CD4-positive, CD25-positive, alpha-beta regulatory T cell (primary cell): Measurements from ENCODE around the gene CR2. TPM values are rescaled to one million over a fixed set of nuclear protein-coding genes. Genes with fewer than 3 reads are reported as not detected.

Experiments
- ATAC-seq, 2 donors: fragments of 150-1000 bp; cut with Tn5 transposase; one replicate each; pipeline ENCODE4 v1.10.0; 2021; ENCODE audit warnings: low read depth in 2 of 2, moderate number of reproducible peaks in 2 of 2, moderate library complexity in 1 of 2
- DNase-seq, 3 donors: peaks; one replicate each; pipeline versions ENCODE4 v3.0.0 to v3.0.0-alpha.2; 2012 to 2022; ENCODE audit warnings: mixed read lengths in 1 of 3
- H3K27ac ChIP-seq: one replicate; pipeline ENCODE4 v1.7.0; 2013; ENCODE audit warnings: mild to moderate bottlenecking, low read length; ENCODE audit not compliant: insufficient read depth, poor library complexity, severe bottlenecking
- H3K27me3 ChIP-seq: one replicate; pipeline ENCODE4 v1.7.0; 2013; ENCODE audit warnings: low read length; ENCODE audit not compliant: control insufficient read depth, insufficient read depth
- H3K36me3 ChIP-seq: one replicate; pipeline ENCODE4 v1.7.0; 2013; ENCODE audit warnings: mild to moderate bottlenecking, low read length, moderate library complexity; ENCODE audit not compliant: control insufficient read depth, insufficient read depth
- H3K4me1 ChIP-seq: 2 replicates; pipeline ENCODE4 v1.7.0; 2013; ENCODE audit warnings: mild to moderate bottlenecking, low read length; ENCODE audit not compliant: insufficient read depth, control insufficient read depth, poor library complexity, severe bottlenecking
- H3K4me3 ChIP-seq: one replicate; pipeline ENCODE4 v1.7.0; 2013; ENCODE audit warnings: low read depth, mild to moderate bottlenecking, low read length, moderate library complexity
- H3K9me3 ChIP-seq, 2 experiments: 1 replicate in 1 of 2; 2 replicates in 1 of 2; pipeline ENCODE4 v1.7.0; 2013; ENCODE audit warnings: low read length in 2 of 2, mild to moderate bottlenecking in 1 of 2, moderate library complexity in 1 of 2; ENCODE audit not compliant: control insufficient read depth in 2 of 2
- H3K27ac Mint-ChIP-seq, 3 donors: one replicate each; pipeline ENCODE4 v1.8.0; 2020 to 2022; ENCODE audit warnings: mild to moderate bottlenecking in 3 of 3, mixed read lengths in 3 of 3, moderate library complexity in 2 of 3
- H3K27me3 Mint-ChIP-seq: one replicate; pipeline ENCODE4 v1.8.0; 2022; ENCODE audit warnings: mild to moderate bottlenecking, mixed read lengths
- H3K36me3 Mint-ChIP-seq: one replicate; pipeline ENCODE4 v1.8.0; 2020; ENCODE audit warnings: mixed read lengths
- H3K4me1 Mint-ChIP-seq, 4 donors: one replicate each; pipeline ENCODE4 v1.8.0; 2020 to 2022; ENCODE audit warnings: mixed read lengths in 4 of 4, mild to moderate bottlenecking in 1 of 4
- H3K4me3 Mint-ChIP-seq, 4 donors: one replicate each; pipeline ENCODE4 v1.8.0; 2020 to 2022; ENCODE audit warnings: mild to moderate bottlenecking in 4 of 4, mixed read lengths in 4 of 4, moderate library complexity in 3 of 4
- H3K9me3 Mint-ChIP-seq, 7 donors: one replicate each; pipeline ENCODE4 v1.8.0; 2020 to 2022; ENCODE audit warnings: mixed read lengths in 7 of 7, mild to moderate bottlenecking in 3 of 7, moderate library complexity in 2 of 7
- polyA plus RNA-seq, 4 donors: library from polyadenylated mRNA; unstranded; fragments of 300-500 nt; fragmentation: Illumina TruSeq; gene quantifications; one replicate each; pipeline ENCODE4 v1.2.3, GENCODE V29; 2021
- total RNA-seq: library from RNA; stranded (reverse); gene quantifications from one replicate; pipeline ENCODE4 v1.2.3, GENCODE V29; 2022

Gene CR2
- total and polyA plus RNA-seq, 5 donors from 2014 or later = 0.22 to 0.69 (median 0.29) TPM; not detected in 1

GRCh38 chr1:207497941-207498340 is 43.8 kb downstream of the CR2 start:
- Mint-ChIP-seq H3K9me3 (no peaks in the 10 kb centered on the region), H3K4me1 (peaks cover 0 to 6% (median 2%) of the 10 kb centered on the region in 4 donors), H3K4me3 (no peak overlapping the region), H3K27ac (no peak overlapping the region), H3K27me3 (peaks cover 21% of the 10 kb centered on the region), H3K36me3 (no peaks in the 10 kb centered on the region)
- Histone ChIP-seq H3K4me1 (no peaks in the 10 kb centered on the region), H3K9me3 (no peaks in the 10 kb centered on the region), H3K27me3 (peaks cover 37% of the 10 kb centered on the region), H3K36me3 (no peaks in the 10 kb centered on the region), H3K27ac (no peak overlapping the region), H3K4me3 (no peak overlapping the region)
- no peak for ATAC-seq
- no peak for DNase-seq

DNA sequence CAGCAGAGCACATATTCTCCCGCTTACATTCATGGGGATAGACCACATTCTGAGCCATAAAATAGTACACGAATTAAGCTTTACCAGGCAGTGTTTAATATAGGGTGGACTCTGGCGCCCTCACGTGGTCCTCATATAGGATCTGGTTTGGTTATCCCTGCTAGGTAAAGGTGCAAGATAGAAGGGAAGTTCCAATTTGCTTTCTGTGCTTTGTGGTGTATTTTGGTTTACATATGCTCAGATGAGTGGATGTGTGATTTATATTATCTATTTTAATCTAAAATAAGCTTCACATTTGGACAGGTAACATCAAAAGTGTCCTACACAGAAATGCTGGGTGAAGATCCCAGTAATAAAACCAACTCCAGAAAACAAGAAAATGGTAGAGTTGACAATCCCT is 45.4 kb downstream of the CR2 start:
- Histone ChIP-seq H3K4me3 (no peak overlapping the region), H3K4me1 (no peaks in the 10 kb centered on the region), H3K36me3 (no peaks in the 10 kb centered on the region), H3K27me3 (peaks cover 34% of the 10 kb centered on the region), H3K27ac (no peak overlapping the region), H3K9me3 (no peaks in the 10 kb centered on the region)
- Mint-ChIP-seq H3K27me3 (peaks cover 27% of the 10 kb centered on the region), H3K36me3 (no peaks in the 10 kb centered on the region), H3K4me1 (peaks cover 0 to 6% (median 2%) of the 10 kb centered on the region in 4 donors), H3K9me3 (no peaks in the 10 kb centered on the region), H3K27ac (no peak overlapping the region), H3K4me3 (no peak overlapping the region)
- DNase-seq (peak; percentile 34 to 80 (median 54)), ATAC-seq (peak; percentile 60 to 71)

DNA sequence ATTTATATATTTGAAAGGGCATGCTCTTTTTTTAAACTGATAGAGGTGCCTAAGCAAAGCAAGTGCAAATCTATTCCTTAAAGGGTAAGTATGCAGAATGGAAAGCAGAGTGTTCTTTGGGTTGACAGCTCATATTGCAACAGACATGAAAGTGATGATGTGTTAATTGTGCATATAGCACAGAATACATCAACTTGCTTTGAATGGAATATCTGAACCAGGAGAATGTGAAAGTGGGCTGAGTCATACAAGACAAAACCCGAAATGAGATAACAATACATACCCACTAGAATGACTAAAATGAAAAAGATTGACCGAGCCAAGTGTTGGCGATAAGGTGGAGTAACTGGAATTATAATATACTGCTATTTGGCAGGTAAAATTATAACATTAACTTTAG is 46.2 kb downstream of the CR2 start:
- H3K36me3 ChIP-seq = no peaks in the 10 kb centered on the region

DNA sequence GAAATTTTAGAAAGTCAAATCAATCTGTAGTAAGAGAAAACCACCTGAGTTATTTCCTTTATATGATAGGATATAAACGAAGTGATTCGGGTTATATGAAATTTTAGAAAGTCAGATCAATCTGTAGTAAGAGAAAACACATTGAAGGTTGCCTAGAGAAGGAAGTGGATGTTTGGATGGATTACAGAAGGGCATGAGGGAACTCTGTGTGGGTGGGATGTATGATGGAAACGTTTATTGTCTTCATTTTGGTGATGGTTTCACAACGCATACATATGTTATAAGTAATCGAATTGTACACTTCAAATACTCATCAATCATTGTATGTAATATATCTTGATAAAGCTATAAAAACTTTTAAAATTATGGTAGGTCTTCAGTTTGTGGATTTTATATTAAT is 46.9 kb downstream of the CR2 start:
- H3K27me3 Mint-ChIP-seq = peaks cover 22% of the 10 kb centered on the region
- H3K36me3 ChIP-seq = no peaks in the 10 kb centered on the region
- no peaks in the 10 kb centered on the region for H3K9me3 Mint-ChIP-seq
- H3K4me3 Mint-ChIP-seq = no peak overlapping the region
- peaks cover 0 to 4% (median 2%) of the 10 kb centered on the region in 4 donors for H3K4me1 Mint-ChIP-seq
- no peak overlapping the region for H3K27ac ChIP-seq
- no peak overlapping the region for H3K4me3 ChIP-seq
- H3K36me3 Mint-ChIP-seq = no peaks in the 10 kb centered on the region
- H3K4me1 ChIP-seq = no peaks in the 10 kb centered on the region
- H3K27ac Mint-ChIP-seq = no peak overlapping the region
- peaks cover 29% of the 10 kb centered on the region for H3K27me3 ChIP-seq
- no peak for DNase-seq
- ATAC-seq = no peak
- no peaks in the 10 kb centered on the region for H3K9me3 ChIP-seq

More for the DNA sequence above, 46.2 kb downstream of the CR2 start:
- no peaks in the 10 kb centered on the region for H3K9me3 ChIP-seq
- no peak overlapping the region for H3K4me3 ChIP-seq
- H3K27ac Mint-ChIP-seq = no peak overlapping the region
- peaks cover 27% of the 10 kb centered on the region for H3K27me3 Mint-ChIP-seq
- H3K27me3 ChIP-seq = peaks cover 33% of the 10 kb centered on the region
- no peaks in the 10 kb centered on the region for H3K36me3 Mint-ChIP-seq
- no peak for ATAC-seq
- no peaks in the 10 kb centered on the region for H3K9me3 Mint-ChIP-seq
- H3K4me3 Mint-ChIP-seq = no peak overlapping the region
- no peak overlapping the region for H3K27ac ChIP-seq
- DNase-seq = no peak
- no peaks in the 10 kb centered on the region for H3K4me1 ChIP-seq
- H3K4me1 Mint-ChIP-seq = peaks cover 0 to 6% (median 2%) of the 10 kb centered on the region in 4 donors

DNA sequence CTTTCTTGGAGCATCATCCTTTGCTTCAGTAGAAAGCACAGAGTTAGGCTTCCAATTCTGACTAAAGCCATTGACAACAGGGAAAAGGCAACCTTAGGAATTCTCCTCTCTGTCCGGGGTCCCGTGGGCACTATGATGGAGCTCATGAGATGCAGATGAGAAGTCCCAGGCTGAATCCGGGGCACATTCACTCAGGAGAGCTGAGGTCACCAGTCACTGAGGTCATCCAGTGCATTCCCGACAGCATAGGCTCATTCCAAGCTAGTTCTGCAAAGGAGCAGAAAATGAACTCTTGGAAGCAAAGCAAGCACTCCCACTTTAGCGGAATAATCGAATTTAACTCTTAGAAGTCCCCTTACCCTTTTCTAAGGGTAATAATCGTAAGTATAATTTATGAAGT is 48.6 kb downstream of the CR2 start:
- H3K4me3 Mint-ChIP-seq = no peak overlapping the region
- Histone ChIP-seq H3K27me3 (peaks cover 26% of the 10 kb centered on the region), H3K36me3 (no peaks in the 10 kb centered on the region), H3K4me3 (no peak overlapping the region), H3K9me3 (no peaks in the 10 kb centered on the region), H3K4me1 (no peaks in the 10 kb centered on the region), H3K27ac (no peak overlapping the region)
- peaks cover 15% of the 10 kb centered on the region for H3K27me3 Mint-ChIP-seq
- peaks cover 0 to 3% (median 0%) of the 10 kb centered on the region in 4 donors for H3K4me1 Mint-ChIP-seq
- H3K27ac Mint-ChIP-seq = no peak overlapping the region
- no peaks in the 10 kb centered on the region for H3K9me3 Mint-ChIP-seq
- H3K36me3 Mint-ChIP-seq = no peaks in the 10 kb centered on the region
- ATAC-seq (no peak), DNase-seq (no peak)

DNA sequence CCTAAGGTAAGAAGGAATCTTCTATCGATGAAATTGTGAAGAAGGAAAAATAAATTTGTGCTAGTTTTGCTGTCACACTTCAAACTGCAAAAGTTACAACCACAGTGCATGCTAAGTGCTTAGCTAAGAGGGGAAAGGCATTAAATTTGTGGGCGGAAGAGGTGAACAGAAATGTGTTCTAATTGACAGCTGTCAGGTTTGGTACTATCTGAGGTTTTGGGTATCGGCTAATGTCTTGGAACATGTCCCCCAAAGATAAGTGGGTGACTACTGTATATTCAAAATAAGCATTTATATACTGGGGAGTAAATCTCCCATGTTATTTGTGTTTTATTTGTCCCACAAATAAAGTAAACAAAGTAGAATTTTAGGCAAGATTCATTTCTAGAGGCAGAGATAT is 49.8 kb downstream of the CR2 start:
- no peak overlapping the region for H3K4me3 Mint-ChIP-seq
- no peak overlapping the region for H3K27ac Mint-ChIP-seq
- H3K27me3 Mint-ChIP-seq = peaks cover 23% of the 10 kb centered on the region
- Histone ChIP-seq H3K9me3 (no peaks in the 10 kb centered on the region), H3K27ac (no peak overlapping the region), H3K36me3 (no peaks in the 10 kb centered on the region), H3K4me3 (no peak overlapping the region), H3K27me3 (peaks cover 21% of the 10 kb centered on the region), H3K4me1 (no peaks in the 10 kb centered on the region)
- no peaks in the 10 kb centered on the region for H3K36me3 Mint-ChIP-seq
- peaks cover 0 to 3% (median 0%) of the 10 kb centered on the region in 4 donors for H3K4me1 Mint-ChIP-seq
- DNase-seq (no peak), ATAC-seq (no peak)
- no peaks in the 10 kb centered on the region for H3K9me3 Mint-ChIP-seq

DNA sequence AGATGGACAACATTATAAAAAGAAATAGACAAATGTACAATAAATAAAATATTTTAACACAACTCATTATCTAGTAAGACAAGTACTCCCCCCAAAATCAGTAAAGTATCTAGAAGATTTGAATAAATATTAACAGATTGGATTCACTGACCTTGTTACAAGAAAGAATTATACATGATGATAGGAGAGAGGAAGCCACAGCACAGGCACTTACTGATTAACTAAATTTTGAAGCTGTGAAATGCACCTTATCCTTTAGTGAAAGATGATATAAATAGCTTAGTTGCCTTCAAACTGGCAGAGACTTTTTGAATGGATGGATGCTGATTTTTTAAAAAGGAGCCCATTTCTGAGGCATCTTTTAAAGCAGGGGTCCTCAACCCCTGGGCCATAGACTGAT is 50.3 kb downstream of the CR2 start:
- H3K36me3 ChIP-seq = no peaks in the 10 kb centered on the region
- Mint-ChIP-seq H3K36me3 (no peaks in the 10 kb centered on the region), H3K27ac (no peak overlapping the region), H3K9me3 (no peaks in the 10 kb centered on the region), H3K27me3 (peaks cover 23% of the 10 kb centered on the region), H3K4me1 (no peaks in the 10 kb centered on the region), H3K4me3 (no peak overlapping the region)
- H3K4me1 ChIP-seq = no peaks in the 10 kb centered on the region
- peaks cover 18% of the 10 kb centered on the region for H3K27me3 ChIP-seq
- no peaks in the 10 kb centered on the region for H3K9me3 ChIP-seq
- no peak for ATAC-seq
- no peak for DNase-seq
- no peak overlapping the region for H3K27ac ChIP-seq
- no peak overlapping the region for H3K4me3 ChIP-seq

- peaks cover 4% of the 10 kb centered on the region for H3K27me3 ChIP-seq
- H3K4me1 Mint-ChIP-seq = no peaks in the 10 kb centered on the region
- H3K36me3 Mint-ChIP-seq = no peaks in the 10 kb centered on the region
Observed at GRCh38 chr1:207510444-207510843, 56.3 kb downstream of the CR2 start.

More at GRCh38 chr1:207510444-207510843, 56.3 kb downstream of the CR2 start:
- no peaks in the 10 kb centered on the region for H3K4me1 ChIP-seq
- no peaks in the 10 kb centered on the region for H3K36me3 ChIP-seq
- no peak overlapping the region for H3K4me3 ChIP-seq
- no peak overlapping the region for H3K27ac ChIP-seq
- peaks cover 23% of the 10 kb centered on the region for H3K27me3 Mint-ChIP-seq
- DNase-seq (no peak), ATAC-seq (no peak)
- peaks cover 0 to 1% (median 0%) of the 10 kb centered on the region in 7 donors for H3K9me3 Mint-ChIP-seq
- no peak overlapping the region for H3K27ac Mint-ChIP-seq
- no peaks in the 10 kb centered on the region for H3K9me3 ChIP-seq
- no peak overlapping the region for H3K4me3 Mint-ChIP-seq
